Activated naive CD8-positive, alpha-beta T cell treated with anti-CD3 and anti-CD28 coated beads, Interleukin-2, amount 10 ng/mL, durations not matched to agents 7 days and 5 days (primary cell): ENCODE data around the gene ZNF550. TPM values are rescaled to one million over a fixed set of nuclear protein-coding genes. Genes with fewer than 3 reads are reported as not detected.
A peak's percentile ranks its signal among the peaks of the same experiment; 100 is the strongest.

Source experiments
- ATAC-seq: fragments of 150-1000 bp; cut with Tn5 transposase; one replicate; pipeline ENCODE4 v1.10.0; 2021; ENCODE audit warnings: low read depth, moderate library complexity
- POLR2A ChIA-PET: fragments of 350-600 bp; sonication (Branson Sonifier 250); formaldehyde crosslinking; loops from one replicate; lab custom pipeline; 2021; ENCODE audit warnings: antibody characterized with exemption; lab: Charles Lee
- DNase-seq: peaks from one replicate; pipeline ENCODE4 v3.0.0; 2021
- H3K27ac Mint-ChIP-seq: one replicate; pipeline ENCODE4 v1.8.0; 2022; ENCODE audit warnings: mild to moderate bottlenecking, mixed read lengths
- H3K27me3 Mint-ChIP-seq: one replicate; pipeline ENCODE4 v1.8.0; 2022; ENCODE audit warnings: mild to moderate bottlenecking, moderate library complexity, mixed read lengths
- H3K36me3 Mint-ChIP-seq: one replicate; pipeline ENCODE4 v1.8.0; 2021; ENCODE audit warnings: mild to moderate bottlenecking, mixed read lengths
- H3K4me1 Mint-ChIP-seq: one replicate; pipeline ENCODE4 v1.8.0; 2021; ENCODE audit warnings: mixed read lengths
- H3K4me3 Mint-ChIP-seq: one replicate; pipeline ENCODE4 v1.8.0; 2022; ENCODE audit warnings: mild to moderate bottlenecking, moderate library complexity, mixed read lengths
- H3K9me3 Mint-ChIP-seq: one replicate; pipeline ENCODE4 v1.8.0; 2021; ENCODE audit warnings: mixed read lengths
- total RNA-seq, 2 experiments: library from RNA; stranded (reverse); gene quantifications; one replicate each; pipeline ENCODE4 v1.2.3, GENCODE V29; 2021

Gene ZNF550
- 10 to 100 TPM; 27.7 to 27.9 TPM for total RNA-seq

DNA sequence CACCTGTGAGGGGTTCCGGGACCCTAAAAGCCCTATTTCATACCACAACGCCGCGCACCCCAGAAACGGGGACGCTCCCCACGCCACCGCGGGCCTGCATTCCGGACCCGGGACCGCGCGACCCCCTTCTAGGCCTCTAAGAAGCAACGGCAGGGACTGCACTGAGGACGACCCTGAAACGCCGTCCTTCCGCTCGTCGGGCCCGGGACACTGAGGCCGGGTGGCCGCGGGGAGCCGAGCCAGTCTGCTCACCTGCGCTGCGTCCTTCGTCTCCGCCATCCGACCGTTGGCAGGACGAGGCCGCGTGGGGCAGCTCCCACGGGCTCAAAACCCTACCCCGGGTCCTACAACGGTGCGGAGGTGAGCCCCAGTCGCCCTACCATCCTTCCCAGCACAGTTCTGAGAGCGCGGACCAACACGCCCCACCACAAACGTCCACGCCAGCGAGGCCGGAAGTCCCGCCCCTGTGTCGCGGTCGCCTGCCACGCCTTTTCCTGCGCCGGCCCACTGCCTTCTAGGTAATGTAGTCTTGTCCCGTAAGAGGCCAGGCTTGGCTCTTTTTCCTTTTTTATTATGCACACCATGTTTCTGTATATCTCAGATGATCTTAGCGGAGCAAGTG lies at the start of gene ZNF550:
Gene ZNF550, minus strand, starts transcription at position 460 of the 622 bp plus-strand sequence. Its CDS starts 181 bp downstream, at position 279.
- Mint-ChIP-seq H3K4me1 (peaks cover 25% of the 10 kb centered on the region), H3K9me3 (peaks cover 30% of the 10 kb centered on the region), H3K36me3 (peaks cover 44% of the 10 kb centered on the region), H3K4me3 (peak within 1 kb of the TSS; percentile 95), H3K27ac (peak within 1 kb of the TSS; percentile 94), H3K27me3 (no peaks in the 10 kb centered on the region)
- ATAC-seq (peak; percentile 88), DNase-seq (peak; percentile 87)
- POLR2A ChIA-PET, result interaction anchor here (1.2 kb wide), 1 partner anchor 25 kb away, joined by 3 read pairs; the partner anchor contains the start of gene ZIK1

DNA sequence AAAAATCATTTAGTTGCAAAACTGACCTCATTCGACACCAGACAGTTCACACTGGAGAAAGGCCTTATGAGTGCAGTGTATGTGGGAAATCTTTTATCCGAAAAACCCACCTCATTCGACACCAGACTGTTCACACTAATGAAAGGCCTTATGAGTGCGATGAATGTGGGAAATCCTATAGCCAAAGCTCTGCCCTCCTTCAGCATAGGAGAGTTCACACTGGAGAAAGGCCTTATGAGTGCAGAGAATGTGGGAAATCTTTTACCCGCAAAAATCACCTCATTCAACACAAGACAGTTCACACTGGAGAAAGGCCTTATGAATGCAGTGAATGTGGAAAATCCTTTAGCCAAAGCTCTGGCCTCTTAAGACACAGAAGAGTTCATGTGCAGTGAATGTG lies 47.3 kb upstream of the ZNF550 start:
- H3K9me3 Mint-ChIP-seq, result peaks cover 38% of the 10 kb centered on the region
- no peak overlapping the region for H3K4me3 Mint-ChIP-seq
- peaks cover 3% of the 10 kb centered on the region for H3K4me1 Mint-ChIP-seq
- H3K36me3 Mint-ChIP-seq, result peaks cover 77% of the 10 kb centered on the region
- POLR2A ChIA-PET, result interaction anchor here (1.1 kb wide), 1 partner anchor 12 kb away, joined by 4 read pairs; no protein-coding TSS in a partner anchor
- no peak overlapping the region for H3K27ac Mint-ChIP-seq
- ATAC-seq, result no peak
- no peak for DNase-seq
- H3K27me3 Mint-ChIP-seq, result no peaks in the 10 kb centered on the region

DNA sequence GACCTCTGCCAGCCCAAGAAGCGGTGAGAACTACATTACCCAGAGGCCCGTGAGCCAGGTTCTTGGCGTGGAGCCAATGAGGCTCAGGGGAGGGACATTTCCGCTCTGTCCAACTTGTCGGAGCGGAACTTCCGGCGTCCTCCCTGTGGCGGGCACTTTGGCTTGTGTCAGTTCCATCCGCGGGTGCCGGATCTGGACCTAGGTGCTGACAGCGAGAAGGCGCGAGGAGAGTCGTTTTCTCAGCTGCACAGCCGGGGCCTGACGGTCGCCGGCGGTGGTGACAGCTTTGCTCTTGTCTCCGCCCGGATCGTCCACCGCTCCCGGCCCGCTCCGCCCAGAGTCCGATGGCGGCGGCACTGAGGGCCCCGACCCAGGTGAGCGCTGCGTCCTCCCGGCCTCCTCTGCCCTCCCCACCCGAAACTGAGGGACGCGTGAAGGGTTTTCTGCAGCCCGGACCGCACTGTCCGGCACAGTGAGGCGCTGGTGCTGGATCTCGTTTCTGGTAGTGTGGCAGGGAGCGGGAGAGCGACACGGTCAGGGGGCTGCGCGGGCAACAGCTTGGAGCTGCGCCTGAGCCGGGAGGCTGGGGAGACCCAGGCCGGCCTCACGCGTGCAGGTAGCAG lies 40.2 kb upstream of the ZNF550 start, which contains the start of gene ZNF530:
Gene ZNF530, plus strand, starts transcription at position 125 of the 623 bp plus-strand sequence. CDS start 4,461 bp downstream, outside the sequence.
- peak; percentile 87 for DNase-seq
- Mint-ChIP-seq H3K27ac (peak within 1 kb of the TSS; percentile 89), H3K36me3 (peaks cover 48% of the 10 kb centered on the region), H3K4me1 (peaks cover 18% of the 10 kb centered on the region), H3K4me3 (peak within 1 kb of the TSS; percentile 90), H3K27me3 (no peaks in the 10 kb centered on the region), H3K9me3 (peaks cover 45% of the 10 kb centered on the region)
- POLR2A ChIA-PET, result interaction anchor here (0.8 to 1.9 kb wide), 4 partner anchors 13 to 109 kb away, joined by 3 to 9 read pairs (median 4); partner anchors contain the start of genes ZIK1, ZNF134 and ZNF154
- ATAC-seq, result peak; percentile 98

DNA sequence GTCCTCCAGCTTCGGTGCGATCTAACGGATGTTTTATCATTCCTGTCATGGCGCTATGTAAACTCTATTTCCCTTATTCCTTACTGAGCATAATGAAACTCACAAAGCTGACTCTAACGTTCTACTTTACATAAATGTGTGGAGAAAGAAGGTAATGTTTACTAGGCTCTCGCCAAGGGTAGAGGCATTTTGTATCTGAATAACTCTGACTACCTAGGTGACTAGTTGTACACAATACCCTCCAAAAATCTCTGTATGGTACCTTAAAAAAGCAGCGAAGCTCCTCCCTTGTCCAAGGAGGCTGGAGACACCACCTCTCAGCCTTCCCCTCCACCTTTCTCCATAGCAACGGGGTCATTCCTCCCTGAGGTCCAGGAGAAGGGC lies 39.7 kb upstream of the ZNF550 start:
- DNase-seq (no peak), ATAC-seq (peak; percentile 24)
- H3K27ac Mint-ChIP-seq, result peak overlapping the region; percentile 89
- peaks cover 18% of the 10 kb centered on the region for H3K4me1 Mint-ChIP-seq
- H3K36me3 Mint-ChIP-seq, result peaks cover 43% of the 10 kb centered on the region
- POLR2A ChIA-PET, result interaction anchor here (0.9 to 1.9 kb wide), 3 partner anchors 13 to 110 kb away, joined by 3 to 4 read pairs (median 3); partner anchors contain the start of genes ZIK1 and ZNF154
- H3K9me3 Mint-ChIP-seq, result peaks cover 41% of the 10 kb centered on the region
- no peaks in the 10 kb centered on the region for H3K27me3 Mint-ChIP-seq
- peak overlapping the region; percentile 90 for H3K4me3 Mint-ChIP-seq

DNA sequence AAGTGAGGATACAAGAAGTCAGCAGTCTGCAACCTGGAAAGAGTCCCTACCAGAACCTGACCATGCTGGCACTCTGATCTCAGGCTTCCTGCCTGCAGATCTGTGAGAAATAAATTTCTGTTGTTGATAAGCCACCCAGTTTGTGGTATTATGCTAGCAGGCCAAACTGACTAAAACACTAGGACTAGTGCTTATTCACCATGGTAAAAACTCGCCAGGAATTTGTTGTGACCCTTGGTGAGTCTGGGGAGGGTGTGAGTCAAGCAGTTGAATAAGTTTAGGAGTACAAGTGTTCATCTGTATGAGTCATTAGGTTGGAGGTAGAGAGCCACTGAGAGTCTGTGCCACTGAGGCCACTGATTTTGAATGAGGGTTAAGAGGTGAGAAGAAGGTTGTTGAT lies 27.9 kb upstream of the ZNF550 start:
- POLR2A ChIA-PET, result no interaction called here
- Mint-ChIP-seq H3K27ac (no peak overlapping the region), H3K9me3 (peaks cover 45% of the 10 kb centered on the region), H3K4me3 (no peak overlapping the region), H3K36me3 (peaks cover 77% of the 10 kb centered on the region), H3K27me3 (no peaks in the 10 kb centered on the region), H3K4me1 (peaks cover 13% of the 10 kb centered on the region)
- ATAC-seq, result no peak
- no peak for DNase-seq

DNA sequence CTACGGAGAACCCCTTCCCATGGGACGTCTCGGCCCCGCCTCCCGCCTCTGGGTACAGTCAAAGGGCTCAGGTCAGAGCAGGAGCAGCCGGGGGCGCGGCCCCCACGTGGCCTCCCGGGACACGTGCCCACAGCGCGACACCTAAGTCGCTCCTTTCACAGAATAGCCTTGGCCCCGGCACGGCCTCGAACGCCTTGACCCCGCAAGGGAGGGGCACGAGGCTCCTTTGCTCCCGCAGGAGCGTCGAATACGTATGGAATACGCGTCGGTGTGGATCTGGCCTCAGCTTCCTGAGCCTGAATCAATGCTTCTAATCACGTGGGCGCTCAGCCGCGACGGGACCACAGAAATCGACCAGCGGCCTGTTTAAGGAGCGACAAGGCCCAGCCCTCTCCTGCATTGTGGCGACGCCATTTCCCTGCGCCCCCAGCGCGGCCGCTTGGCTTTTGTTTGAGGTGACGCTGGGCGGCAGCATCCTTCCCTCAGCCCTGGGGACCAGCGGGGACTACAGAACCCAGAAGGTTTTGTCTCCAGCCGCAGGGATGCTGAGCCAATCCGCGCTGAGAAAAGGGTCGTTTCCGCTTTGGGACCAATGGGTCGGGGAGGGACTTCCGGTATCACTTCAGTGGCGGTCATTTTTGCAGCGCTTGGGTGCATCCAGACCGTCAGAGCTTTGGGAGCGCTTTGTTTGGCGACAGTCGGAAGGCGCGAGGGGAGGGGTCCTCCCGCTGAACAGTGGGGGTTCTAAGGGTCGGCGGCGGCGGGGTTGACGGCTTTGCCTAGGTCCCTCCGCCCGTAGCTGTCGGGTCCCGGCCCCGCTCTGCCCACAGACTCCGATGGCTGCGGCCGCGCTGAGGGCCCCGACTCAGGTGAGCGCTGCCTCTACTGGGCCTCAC lies 24.1 kb upstream of the ZNF550 start, which contains the start of gene ZIK1:
Gene ZIK1, plus strand, starts transcription at position 625 of the 896 bp plus-strand sequence. Its CDS starts 212 bp downstream, at position 837.
- POLR2A ChIA-PET, result interaction anchor here (0.9 to 1.7 kb wide), 5 partner anchors 16 to 236 kb away, joined by 3 to 4 read pairs (median 3); partner anchors contain the start of genes ZNF134 and ZNF530
- peaks cover 43% of the 10 kb centered on the region for H3K36me3 Mint-ChIP-seq
- ATAC-seq, result peak; percentile 91
- no peaks in the 10 kb centered on the region for H3K27me3 Mint-ChIP-seq
- H3K27ac Mint-ChIP-seq, result peak within 1 kb of the TSS; percentile 90
- peaks cover 35% of the 10 kb centered on the region for H3K9me3 Mint-ChIP-seq
- peak; percentile 84 for DNase-seq
- peak within 1 kb of the TSS; percentile 90 for H3K4me3 Mint-ChIP-seq
- peaks cover 16% of the 10 kb centered on the region for H3K4me1 Mint-ChIP-seq

DNA sequence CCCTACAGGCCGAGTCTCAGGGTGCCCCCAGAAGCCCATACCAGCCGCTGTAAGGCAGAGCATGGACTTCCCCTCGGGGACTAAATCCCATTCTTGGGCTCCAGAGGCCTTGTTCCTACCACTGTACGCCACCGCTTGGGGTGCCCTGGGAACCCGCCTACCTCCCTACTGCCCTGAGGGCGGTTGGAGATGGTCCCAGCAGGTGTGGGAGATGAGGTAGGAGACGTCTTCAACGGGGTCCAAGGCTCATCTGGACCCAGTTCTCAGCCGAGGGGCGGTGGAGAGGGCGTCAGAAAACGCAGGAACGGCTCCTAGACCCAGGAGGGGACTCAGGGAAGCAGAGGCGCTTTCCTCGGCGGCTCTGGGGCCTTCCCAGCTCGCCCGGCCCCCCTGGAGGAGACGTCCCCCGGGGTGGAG lies 23.4 kb upstream of the ZNF550 start:
- POLR2A ChIA-PET, result interaction anchor here (1.3 to 1.7 kb wide), 2 partner anchors 31 to 236 kb away, joined by 3 to 4 read pairs; partner anchors contain the start of gene ZNF134
- Mint-ChIP-seq H3K27ac (peak overlapping the region; percentile 90), H3K4me1 (peaks cover 16% of the 10 kb centered on the region), H3K9me3 (peaks cover 32% of the 10 kb centered on the region), H3K27me3 (no peaks in the 10 kb centered on the region), H3K4me3 (peak overlapping the region; percentile 90), H3K36me3 (peaks cover 37% of the 10 kb centered on the region)
- DNase-seq (no peak), ATAC-seq (no peak)

DNA sequence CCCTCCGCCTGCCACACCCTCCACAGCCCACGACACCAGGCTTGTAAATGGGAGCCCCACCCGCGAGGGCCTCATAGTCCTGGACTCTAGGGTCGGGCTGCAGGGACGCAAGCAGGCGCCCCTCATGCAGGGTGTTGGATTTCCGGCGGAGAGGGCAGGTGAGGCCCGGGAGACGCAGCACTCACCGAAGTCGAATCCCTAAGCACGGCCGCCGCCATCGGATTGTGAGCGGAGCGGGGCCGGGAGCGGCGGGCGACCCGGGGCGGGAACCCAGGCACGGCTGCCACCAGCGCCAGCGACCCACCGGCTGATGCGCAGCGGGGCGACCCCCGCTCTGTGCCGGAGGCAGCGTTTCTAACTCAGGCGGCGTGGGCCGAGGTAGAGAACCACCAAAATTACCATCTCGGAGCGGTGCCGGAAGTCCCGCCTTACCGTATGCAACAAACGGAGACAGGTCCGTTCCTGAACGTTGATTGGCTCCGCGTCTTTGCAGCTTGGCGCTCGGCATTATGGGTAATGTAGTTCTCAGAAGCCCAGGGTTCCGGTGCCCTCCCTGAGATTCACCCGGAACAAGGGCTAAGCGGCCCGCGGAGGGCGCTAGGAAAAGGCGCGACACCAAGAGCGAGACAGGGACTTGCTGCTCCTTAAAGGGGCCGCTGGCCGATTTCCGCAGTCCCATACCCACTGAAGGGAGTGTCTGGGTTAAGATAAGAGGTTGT lies 19.0 kb upstream of the ZNF550 start, which contains the start of gene ZNF416:
Gene ZNF416, minus strand, starts transcription at position 425 of the 719 bp plus-strand sequence. Its CDS starts 207 bp downstream, at position 218.
- Mint-ChIP-seq H3K27me3 (no peaks in the 10 kb centered on the region), H3K36me3 (peaks cover 41% of the 10 kb centered on the region), H3K27ac (peak within 1 kb of the TSS; percentile 81), H3K4me3 (peak within 1 kb of the TSS; percentile 84), H3K9me3 (peaks cover 44% of the 10 kb centered on the region), H3K4me1 (peaks cover 20% of the 10 kb centered on the region)
- POLR2A ChIA-PET, result interaction anchor here (0.6 to 1.4 kb wide), 4 partner anchors 55 to 424 kb away, joined by 3 to 5 read pairs (median 4); partner anchors contain the start of genes ZNF211, ZNF606 and ZNF773
- ATAC-seq (peak; percentile 82), DNase-seq (peak; percentile 86)

DNA sequence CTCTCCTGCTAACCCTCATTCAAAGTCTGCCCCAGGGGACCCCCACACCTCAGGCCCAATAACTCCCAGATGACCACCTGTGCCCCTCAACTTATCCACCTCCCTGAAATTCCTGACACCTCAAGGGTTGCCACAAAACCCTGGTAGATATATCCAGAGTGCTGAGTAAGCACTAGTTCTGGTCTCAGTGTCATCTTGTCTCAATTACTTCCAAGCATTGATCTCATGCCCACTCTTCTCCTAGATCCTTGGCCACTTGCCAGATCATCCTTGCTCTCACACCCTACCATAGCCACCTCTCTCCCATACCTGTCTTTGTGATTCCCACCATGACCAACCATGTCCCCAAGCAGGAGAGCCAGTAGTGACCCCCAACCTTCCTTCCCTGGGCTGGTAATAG lies 17.0 kb upstream of the ZNF550 start:
- Mint-ChIP-seq H3K4me3 (peak overlapping the region; percentile 11), H3K4me1 (peaks cover 18% of the 10 kb centered on the region), H3K27ac (no peak overlapping the region), H3K36me3 (peaks cover 59% of the 10 kb centered on the region), H3K27me3 (no peaks in the 10 kb centered on the region), H3K9me3 (peaks cover 44% of the 10 kb centered on the region)
- no peak for ATAC-seq
- POLR2A ChIA-PET, result no interaction called here
- no peak for DNase-seq

DNA sequence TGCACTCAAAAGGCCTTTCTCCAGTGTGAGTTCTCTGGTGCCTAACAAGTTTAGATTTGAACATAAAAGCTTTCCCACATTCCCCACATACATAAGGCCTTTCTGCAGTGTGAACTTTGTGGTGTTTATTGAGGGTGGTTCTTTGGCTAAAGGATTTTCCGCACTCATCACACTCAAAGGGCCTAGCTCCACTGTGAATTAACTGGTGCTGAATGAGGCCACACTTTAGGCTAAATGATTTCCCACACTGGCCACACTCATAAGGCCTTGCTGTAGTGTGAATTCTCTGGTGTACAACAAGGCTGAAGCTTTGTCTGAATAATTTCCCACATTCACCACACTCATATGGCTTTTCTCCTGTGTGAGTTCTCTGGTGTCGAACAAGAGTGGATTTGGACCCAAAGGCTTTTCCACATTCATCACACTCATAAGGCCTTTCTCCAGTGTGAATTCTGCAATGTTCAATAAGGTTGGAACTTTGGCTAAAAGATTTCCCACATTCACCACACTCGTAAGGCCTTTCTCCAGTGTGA lies 12.8 kb upstream of the ZNF550 start:
- Mint-ChIP-seq H3K27ac (no peak overlapping the region), H3K36me3 (peaks cover 64% of the 10 kb centered on the region), H3K4me1 (peaks cover 9% of the 10 kb centered on the region), H3K4me3 (no peak overlapping the region), H3K27me3 (no peaks in the 10 kb centered on the region), H3K9me3 (peaks cover 53% of the 10 kb centered on the region)
- no peak for DNase-seq
- ATAC-seq, result no peak
- POLR2A ChIA-PET, result no interaction called here

DNA sequence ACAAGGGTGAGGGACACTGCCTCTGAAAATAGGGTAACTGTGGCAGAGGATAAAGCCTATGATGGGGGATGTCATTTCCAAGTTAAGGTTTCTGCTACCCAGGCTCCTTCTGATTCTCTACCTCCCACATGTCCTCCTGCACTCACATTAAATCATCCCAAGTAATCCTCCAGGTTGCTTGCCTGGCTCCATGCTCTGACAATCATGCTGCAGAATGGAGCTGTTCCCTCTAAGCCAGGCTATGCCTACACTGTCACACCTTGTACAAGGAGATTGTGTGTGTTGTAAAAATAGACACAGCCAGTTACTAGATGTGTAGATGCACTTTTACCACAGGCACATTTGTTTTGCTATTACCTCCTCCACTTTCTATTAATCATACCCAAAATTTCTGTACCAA lies 11.0 kb upstream of the ZNF550 start:
- H3K4me3 Mint-ChIP-seq, result no peak overlapping the region
- no peak for ATAC-seq
- peaks cover 50% of the 10 kb centered on the region for H3K36me3 Mint-ChIP-seq

More for the DNA sequence above, 11.0 kb upstream of the ZNF550 start:
- POLR2A ChIA-PET, result no interaction called here
- no peak overlapping the region for H3K27ac Mint-ChIP-seq
- H3K9me3 Mint-ChIP-seq, result peaks cover 48% of the 10 kb centered on the region
- H3K27me3 Mint-ChIP-seq, result no peaks in the 10 kb centered on the region
- no peak for DNase-seq
- H3K4me1 Mint-ChIP-seq, result no peaks in the 10 kb centered on the region
